Prostate gland (tissue), 2 donors: Measurements from ENCODE around the gene SPRR4.

Source experiments
- POLR2A ChIP-seq: fragments of 450-650 bp; IDR thresholded peaks from one replicate; pipeline ENCODE4 v1.6.1; 2016; ENCODE audit warnings: antibody characterized with exemption, mild to moderate bottlenecking
- TF ChIP-seq, protein P1 (sequence below), 4 experiments: fragments of 200-600 bp in 2 of 4; fragments of 450-650 bp in 2 of 4; sonication (generic) in 2 of 4; IDR thresholded peaks; 1 replicate in 3 of 4; 2 replicates in 1 of 4; pipeline ENCODE4 v1.5.1; 2016 to 2019; ENCODE audit warnings: antibody characterized with exemption in 4 of 4, mild to moderate bottlenecking in 2 of 4, moderate library complexity in 2 of 4

DNA sequence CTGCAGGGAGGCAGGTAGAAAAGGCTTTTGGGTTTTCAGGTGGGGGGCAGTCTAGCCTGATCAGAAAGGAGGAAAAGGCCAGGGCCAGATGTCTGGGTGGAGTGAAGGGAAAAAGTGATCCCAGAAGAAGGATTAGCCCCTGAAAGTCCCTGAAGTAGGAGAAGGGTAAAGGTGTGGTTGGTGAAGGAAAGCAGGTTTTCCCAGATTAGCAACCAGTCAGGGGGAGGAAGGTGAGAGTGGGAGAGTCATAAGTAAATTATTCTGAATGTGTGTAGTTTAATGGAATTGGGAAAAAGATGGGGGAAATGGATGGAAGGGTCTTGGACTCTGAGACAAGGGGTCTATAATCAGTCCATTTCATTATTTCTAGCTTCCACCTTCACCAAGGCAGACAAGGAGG, 12.8 kb downstream of the SPRR4 start:
- TF ChIP-seq, protein P1, sequence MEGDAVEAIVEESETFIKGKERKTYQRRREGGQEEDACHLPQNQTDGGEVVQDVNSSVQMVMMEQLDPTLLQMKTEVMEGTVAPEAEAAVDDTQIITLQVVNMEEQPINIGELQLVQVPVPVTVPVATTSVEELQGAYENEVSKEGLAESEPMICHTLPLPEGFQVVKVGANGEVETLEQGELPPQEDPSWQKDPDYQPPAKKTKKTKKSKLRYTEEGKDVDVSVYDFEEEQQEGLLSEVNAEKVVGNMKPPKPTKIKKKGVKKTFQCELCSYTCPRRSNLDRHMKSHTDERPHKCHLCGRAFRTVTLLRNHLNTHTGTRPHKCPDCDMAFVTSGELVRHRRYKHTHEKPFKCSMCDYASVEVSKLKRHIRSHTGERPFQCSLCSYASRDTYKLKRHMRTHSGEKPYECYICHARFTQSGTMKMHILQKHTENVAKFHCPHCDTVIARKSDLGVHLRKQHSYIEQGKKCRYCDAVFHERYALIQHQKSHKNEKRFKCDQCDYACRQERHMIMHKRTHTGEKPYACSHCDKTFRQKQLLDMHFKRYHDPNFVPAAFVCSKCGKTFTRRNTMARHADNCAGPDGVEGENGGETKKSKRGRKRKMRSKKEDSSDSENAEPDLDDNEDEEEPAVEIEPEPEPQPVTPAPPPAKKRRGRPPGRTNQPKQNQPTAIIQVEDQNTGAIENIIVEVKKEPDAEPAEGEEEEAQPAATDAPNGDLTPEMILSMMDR (IDR thresholded peaks at IDR 0.05), result no peak
- no peak for TF ChIP-seq POLR2A
